Cardiac septum (tissue), 1 donor: ENCODE measurements around the gene CFD. TPM values are rescaled to one million over a fixed set of nuclear protein-coding genes. Genes with fewer than 3 reads are reported as not detected.

Experiments
- DNase-seq: peaks from one replicate; pipeline ENCODE4 v3.0.0-alpha.2; 2020; ENCODE audit warnings: low spot score
- intact Hi-C: fragments of 100-400 bp; cut with DNase I; formaldehyde crosslinking; loops from one replicate; pipeline ENCODE4 v1.14.0; 2022
- microRNA-seq: library from miRNA; unstranded; fragments of <30 nt; microRNA quantifications from one replicate; pipeline ENCODE4 v1.2.0, GENCODE V29; 2020
- total RNA-seq: library from RNA; stranded (reverse); fragmentation: NEBNext Ultra II Directional; extraction: Animal tissue kit (Norgen Biotek cat#: 25700); gene quantifications from one replicate; pipeline ENCODE4 v1.2.1, GENCODE V29; 2021
- donor health status: DM: no; HTN: no; CAD: no.

CFD gene
- total RNA-seq, 1 donor from 2014 or later = 31.0 TPM

DNA sequence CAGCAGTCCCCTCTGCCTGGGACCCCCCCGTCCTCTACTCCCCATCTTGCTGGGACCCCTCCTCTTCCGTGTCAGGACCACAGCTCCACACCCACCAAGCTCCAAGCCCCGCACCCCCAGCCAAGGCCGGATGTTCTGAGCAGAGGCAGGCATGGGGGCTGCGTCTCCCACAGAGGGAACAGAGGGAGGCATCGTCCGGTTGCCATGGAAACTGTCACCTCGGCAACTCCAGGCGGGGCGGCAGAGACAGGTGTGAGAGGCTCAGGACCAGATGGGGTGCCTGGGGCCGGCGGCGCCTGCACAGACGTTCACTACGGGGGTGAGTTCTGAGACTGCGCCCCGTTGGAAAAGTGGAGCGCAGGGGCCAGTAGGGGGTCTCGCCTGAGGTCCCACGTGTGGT is 39.2 kb downstream of the CFD start:
- DNase-seq = no peak
- intact Hi-C loops = no loop called here

DNA sequence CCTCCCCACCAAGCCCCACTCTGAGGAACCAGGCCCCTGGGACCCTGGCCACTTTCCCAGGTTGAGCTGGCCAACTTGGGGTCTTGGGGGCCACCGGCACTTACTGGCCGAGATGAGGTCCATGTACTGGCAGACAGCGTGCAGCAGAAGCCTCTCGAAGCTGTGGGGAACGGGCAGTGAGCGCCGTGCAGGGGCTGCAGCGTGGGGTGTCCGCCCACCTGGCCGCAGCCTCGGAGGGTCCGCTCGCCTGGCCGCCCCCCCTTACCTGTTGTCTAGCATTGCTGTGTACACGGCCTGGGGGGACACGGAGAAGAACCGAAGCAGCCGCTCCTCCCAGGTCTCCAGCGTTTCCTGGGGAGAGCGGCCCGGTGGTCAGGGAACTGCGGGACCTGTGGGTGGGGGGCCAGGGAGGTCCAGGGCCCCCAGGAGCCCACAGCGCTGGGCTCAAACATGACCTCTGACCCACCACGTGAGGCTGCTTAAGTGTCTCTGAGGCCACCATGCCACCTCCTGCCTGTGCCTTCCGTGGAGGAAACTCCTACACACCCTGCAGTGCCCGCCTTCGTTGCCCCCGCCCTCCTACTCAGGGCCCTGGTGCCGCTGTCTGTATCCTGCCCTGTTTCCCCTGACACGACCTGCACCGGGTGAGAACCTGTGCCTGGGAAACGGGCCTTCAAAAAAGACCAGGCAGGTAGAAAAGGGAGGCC is 40.0 kb downstream of the CFD start:
- intact Hi-C loops = no loop called here
- no peak for DNase-seq

DNA sequence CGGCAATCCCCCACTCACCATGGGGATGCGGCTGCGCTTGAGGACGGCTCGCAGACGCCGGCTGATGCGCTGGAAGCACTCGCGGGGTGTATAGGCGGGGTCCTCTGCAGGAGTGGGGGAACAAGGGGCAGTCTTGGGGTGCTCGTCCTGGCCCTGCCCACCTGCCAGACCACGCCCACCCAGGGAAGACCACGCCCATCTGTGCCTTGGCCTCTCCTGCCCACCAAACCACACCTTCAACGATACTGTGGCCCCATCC is 40.5 kb downstream of the CFD start:
- DNase-seq = no peak
- intact Hi-C loops = no loop called here

DNA sequence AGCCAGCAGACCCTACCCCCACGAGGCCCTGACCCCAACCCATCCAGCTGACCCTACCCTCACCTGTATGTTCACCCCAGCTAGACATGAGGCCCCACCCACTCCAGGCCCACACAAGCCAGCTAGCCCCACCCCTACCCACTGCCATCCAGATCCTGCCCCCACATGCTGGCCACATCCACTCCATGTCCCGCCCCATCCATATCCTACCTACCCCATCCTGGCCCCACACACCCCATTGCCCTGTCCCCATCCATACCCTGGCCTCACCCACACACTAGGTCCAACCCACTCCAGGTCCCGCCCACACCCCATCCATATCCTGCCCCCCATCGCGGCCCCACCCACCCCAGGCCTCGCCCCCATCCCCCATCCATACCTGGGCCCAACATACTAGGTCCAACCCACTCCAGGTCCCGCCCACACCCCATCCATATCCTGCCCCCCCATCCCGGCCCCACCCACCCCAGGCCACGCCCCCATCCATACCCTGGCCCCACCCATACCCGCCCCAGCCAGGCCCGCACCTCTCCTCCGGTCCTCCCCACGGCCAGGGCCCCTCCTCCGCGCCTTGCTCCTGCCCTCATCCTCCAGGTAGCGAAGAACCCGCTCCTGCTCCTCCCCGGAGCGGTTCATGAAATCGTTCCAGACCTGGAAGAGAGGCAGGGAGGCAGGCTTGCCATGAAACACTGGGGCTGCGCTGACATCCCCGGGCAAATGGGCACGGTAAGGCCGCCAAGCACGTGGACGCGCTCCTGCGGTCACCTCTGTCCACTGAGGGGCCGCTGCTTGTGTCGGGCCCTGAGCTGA is 41.0 kb downstream of the CFD start:
- intact Hi-C loops = no loop called here
- no peak for DNase-seq

DNA sequence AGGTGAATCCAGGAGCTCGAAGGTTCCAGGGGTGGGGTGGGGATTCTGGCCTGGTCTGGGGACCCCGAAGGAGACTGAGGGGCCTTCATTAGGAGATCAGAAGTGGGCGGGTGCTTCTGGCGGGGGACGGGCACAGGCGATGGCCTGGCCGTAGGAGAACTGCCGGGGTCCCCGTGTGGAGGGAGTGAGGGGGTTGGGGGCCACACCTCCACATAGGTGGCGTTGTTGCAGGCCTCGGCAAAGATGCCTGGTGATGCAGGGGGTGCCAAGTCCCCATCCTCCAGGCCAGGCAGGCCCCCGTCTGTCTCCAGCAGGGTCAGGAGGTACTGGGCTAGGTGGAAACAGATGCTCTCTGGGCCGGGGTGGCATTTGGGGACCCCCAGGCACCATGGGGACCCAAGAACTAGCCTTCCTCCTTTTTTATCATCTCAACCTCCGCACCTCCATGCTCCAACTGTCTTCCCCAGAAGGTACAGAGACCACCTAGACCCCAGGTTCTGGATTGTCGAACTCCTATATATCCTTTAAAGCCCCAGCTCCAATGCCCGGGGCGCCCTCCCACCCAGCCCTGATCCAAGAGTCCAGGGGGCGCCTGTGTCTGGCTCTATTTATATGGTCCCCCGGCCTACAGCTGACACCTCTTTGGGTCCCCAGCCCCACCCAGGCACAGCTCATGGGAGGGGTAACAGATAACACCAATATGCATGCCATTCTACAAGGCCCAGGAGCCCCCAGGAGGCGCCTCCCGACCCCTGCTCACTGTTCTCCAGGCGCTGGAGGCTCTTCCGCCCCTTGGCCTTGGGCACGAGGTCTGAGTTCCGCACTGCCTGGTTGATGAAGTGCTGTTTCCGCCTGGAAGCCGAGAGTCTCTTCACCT is 42.0 kb downstream of the CFD start:
- intact Hi-C loops = no loop called here
- DNase-seq = no peak

DNA sequence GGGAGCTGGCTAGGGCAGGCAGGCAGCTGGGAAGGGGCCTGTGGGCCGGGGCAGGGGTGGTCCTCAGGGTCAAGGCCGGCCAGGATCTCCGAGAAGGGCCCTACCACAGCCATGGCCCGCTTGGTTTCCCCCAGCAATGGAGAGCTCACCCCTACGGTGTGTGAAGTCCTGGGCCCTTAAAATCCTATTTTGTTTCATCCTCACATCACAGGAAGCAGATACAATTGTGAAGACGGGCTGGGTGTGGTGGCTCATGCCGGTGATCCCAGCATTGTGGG is 42.6 kb downstream of the CFD start:
- intact Hi-C loops = no loop called here
- DNase-seq = no peak

DNA sequence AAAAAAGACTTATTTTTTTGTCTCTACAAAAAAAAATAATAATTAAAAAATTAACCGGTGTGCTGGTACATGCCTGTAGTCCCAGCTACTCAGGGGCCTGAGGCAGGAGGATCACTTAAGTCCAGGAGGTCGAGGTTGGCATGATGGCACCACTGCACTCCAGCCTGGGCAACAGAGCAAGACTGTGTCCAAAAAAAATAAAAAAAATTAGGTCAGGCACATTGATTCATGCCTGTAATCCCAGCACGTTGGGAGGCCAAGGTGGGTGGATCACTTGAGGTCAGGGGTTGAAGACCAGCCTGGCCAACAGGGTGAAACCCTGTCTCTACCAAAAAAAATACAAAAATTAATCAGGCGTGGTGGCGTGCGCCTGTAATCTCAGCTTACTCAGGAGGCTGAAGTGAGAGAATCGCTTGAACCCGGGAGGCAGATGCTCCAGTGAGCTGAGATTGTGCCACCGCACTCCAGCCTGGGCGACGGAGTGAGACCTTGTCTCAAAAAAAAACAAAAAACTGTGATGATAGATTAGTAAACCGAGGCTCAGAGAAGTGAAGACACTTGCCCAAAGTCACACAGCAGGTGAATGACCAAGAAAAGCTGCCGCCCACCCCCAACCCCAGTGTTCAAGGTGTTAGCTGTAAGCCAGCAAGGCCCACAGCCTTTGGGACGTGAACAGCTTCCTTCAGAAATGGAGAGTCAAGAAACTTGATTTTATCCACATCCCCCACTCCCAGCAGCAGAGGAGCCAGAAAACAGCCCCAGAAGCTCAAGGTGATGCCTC is 43.2 kb downstream of the CFD start:
- DNase-seq = no peak
- intact Hi-C loops = no loop called here

DNA sequence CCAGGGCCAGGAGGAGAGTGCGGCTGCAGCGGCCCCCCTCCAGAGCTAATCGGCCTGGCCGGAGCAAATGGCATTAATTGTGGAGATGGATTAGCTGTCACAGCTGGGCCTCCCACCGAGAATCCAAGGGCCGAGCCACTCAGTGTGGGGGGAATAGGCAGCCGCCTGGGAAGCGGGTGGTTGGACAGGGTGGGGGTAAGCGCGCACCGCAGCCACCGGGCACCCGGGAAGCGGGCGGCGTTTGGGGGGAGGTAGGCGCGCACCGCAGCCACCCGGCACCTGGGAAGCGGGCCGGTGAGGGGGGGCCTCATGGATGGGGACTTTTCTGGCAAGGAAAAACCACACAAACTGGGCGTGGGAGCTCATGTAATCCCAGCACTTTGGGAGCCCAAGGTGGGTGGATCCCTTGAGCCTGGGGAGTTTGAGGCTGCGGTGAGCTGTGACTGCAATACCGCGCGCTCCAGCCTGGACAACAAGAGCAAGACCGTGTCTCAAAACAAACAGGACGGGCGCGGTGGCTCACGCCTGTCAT is 43.9 kb downstream of the CFD start:
- DNase-seq = no peak
- intact Hi-C loops = no loop called here

DNA sequence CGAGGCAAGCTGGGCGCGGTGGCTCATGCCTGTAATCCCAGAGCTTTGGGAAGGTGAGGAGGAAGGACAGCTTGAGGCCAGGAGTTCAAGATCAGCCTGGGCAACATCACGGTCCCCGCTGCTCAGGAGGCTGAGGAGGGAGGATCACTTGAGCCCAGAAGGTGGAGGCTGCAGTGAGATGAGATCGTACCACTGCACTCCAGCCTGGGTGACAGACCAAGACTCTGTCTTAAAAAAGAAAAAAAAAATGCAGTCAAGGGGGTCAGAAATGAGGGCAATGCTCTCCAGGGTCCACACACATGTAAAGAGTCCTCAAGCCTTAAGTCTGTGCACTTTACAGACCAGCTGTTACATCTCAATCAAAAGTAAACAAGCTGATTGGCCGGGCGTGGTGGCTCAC is 45.1 kb downstream of the CFD start:
- DNase-seq = no peak
- intact Hi-C loops = no loop called here

DNA sequence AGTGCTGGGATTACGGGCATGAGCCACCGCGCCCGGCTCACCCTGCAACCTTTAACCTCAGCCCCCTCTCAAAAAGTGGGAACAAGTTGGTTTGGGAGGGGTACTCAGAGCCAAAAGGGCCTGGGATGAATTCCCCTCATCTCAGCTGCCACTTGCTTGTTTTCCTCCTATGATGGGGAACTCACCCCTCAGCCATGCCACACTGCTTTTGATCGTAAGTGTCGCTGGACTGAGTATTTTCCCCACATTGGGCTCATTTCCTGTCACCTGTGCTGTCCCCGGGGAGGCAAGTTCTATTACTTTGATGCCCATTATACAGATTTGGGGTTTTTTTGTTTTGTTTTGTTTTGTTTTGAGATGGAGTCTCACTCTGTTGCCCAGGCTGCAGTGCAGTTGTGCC is 47.0 kb downstream of the CFD start:
- DNase-seq = no peak
- intact Hi-C loops = no loop called here

DNA sequence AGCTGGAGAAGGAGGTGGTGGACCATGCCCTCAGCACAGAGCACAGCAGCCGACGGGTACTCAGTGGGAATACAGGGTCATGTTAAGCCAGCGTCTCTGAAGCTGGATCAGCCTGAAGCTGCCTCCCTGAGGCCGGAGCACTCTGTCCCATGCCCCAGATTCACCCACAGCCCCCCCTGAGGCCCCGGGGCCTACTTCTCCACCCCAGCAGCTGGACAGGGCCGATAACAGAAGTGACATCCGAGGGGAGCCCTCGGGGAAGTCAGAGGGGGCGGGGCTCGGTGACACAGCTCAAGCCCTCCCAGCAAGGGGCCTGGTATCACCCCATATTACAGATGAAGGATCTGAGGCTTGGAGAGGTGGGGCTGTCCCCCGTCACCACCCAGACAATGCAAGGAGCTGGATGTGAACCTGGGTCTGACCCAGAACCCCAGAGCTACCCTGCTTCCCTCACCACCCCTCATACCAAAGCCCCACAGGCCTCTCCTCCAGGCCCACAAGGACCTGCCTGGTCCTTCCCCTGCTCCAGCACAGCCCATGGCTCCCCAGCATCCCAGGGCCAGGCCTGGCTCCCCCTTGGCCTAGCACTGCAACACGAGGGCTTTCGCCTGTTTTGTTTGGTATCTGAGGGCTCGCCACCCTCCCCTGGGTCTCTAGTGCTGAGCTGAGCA is 47.9 kb downstream of the CFD start:
- DNase-seq = peak; percentile 84
- intact Hi-C loops = no loop called here

DNA sequence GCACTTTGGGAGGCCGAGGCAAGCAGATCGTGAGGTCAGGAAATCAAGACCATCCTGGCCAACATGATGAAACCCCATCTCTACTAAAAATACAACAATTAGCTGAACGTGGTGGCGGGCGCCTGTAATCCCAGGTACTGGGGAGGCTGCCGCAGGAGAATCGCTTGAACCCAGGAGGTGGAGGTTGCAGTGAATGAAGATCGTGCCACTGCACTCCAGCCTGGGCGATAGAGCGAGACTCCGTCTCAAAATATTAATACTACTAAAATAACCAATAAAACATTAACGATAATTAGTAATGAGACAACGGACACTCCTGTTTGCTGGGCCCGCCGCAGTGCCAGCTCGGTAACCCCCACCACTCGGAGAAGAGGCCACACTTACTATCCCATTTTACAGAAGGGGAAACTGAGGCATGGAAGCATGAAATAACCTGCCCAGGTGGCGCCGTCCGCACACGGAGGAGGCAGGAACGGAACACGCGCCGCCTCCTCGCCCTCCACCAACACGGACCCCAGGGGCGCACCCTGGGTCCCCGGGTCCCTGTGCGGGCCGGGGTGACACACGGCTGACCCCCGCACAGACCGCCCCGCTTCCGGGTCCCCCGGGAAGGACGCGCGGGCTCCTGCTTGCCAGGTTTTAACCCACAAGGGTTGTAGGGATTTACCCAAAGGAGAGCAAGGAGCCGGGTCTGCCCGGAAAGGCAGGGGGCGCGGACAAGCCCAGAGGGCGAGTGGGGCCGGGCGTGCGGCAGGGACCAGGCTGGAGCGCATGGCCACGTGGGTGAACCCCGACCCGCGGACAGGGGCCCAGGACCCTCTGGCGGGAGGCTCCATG is 52.0 kb downstream of the CFD start:
- intact Hi-C loops = no loop called here

DNA sequence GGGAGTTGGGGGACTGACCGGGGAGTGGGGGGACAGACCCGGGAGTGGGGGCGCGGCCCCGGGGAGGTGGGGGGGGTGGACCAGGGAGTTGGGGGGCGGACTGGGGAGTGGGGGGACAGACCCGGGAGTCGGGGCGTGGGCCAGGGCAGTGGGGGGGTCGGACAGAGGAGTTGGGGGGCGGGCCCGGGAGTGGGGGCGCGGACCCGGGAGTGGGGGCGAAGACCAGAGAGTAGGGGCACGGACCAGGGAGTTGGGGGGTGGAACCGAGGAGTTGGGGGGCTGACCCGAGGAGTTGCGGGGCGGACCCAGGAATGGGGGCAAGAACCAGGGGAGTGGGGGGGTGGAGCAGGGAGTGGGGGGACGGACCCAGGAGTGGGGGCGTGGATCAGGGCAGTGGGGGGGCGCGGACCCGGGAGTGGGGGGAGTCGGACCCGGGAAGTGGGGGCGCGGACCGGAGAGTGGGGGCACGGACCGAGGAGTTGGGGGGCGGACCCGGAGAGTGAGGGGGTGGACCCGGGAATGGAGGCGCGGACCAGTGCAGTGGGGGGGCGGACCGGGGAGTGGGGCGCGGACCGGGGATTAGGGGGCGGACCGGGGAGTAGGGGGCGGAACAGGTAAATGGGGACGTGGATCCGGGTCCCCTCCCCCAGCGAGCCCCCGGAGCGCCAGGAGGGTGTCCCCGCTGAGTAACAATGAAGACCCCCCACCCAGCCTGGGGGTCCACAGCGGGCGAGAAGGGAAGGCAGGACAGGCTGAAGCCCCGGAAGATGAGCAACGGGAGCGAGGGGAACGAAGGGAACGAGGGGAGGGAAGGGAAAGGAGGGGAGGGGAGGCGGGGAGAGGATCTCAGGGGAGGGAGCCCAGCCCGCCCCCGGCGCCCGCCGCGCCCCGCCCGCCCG is 53.0 kb downstream of the CFD start:
- intact Hi-C loops = no loop called here
- no peak for DNase-seq

More for the DNA sequence above, 52.0 kb downstream of the CFD start:
- no peak for DNase-seq

Small RNA genes lying within 50 kb of the gene (microRNA-seq; reads per million reads assigned to microRNA genes)
- 1.3 reads per million for gene MIR3187

Other genes starting within 250 kb of the CFD start
- gene POLRMT, start 226.1 kb upstream of the CFD start, total RNA-seq = 37.3 TPM
- gene FGF22, start 219.8 kb upstream of the CFD start, total RNA-seq = not detected
- gene RNF126, start 196.4 kb upstream of the CFD start, total RNA-seq = 31.4 TPM
- gene FSTL3, start 183.3 kb upstream of the CFD start, total RNA-seq = 136 TPM
- gene PRSS57, start 164.2 kb upstream of the CFD start, total RNA-seq = not detected
- 18.9 TPM for gene PALM, start 150.7 kb upstream of the CFD start, total RNA-seq
- gene MISP, start 108.6 kb upstream of the CFD start, total RNA-seq = not detected
- 76.9 TPM for gene PTBP1, start 62.2 kb upstream of the CFD start, total RNA-seq
- gene PLPPR3, start 37.7 kb upstream of the CFD start, total RNA-seq = not detected
- gene AZU1, start 31.8 kb upstream of the CFD start, total RNA-seq = 1.1 TPM
- gene PRTN3, start 18.7 kb upstream of the CFD start, total RNA-seq = 0.62 TPM
- 0.54 TPM for gene ELANE, start 7.4 kb upstream of the CFD start, total RNA-seq
- gene MED16, start 33.5 kb downstream of the CFD start, total RNA-seq = 27.0 TPM
- gene RNU6-9, start 33.8 kb downstream of the CFD start, total RNA-seq = not detected
- 24.5 TPM for gene R3HDM4, start 53.6 kb downstream of the CFD start, total RNA-seq
- gene KISS1R, start 57.7 kb downstream of the CFD start, total RNA-seq = not detected
- gene ARID3A, start 66.4 kb downstream of the CFD start, total RNA-seq = 7.8 TPM
- gene WDR18, start 124.7 kb downstream of the CFD start, total RNA-seq = 17.6 TPM
- gene GRIN3B, start 140.8 kb downstream of the CFD start, total RNA-seq = not detected
- 125 TPM for gene TMEM259, start 161.5 kb downstream of the CFD start, total RNA-seq
- gene RNU6-2, start 161.9 kb downstream of the CFD start, total RNA-seq = not detected
- 44.8 TPM for gene CNN2, start 166.9 kb downstream of the CFD start, total RNA-seq
- gene ABCA7, start 180.4 kb downstream of the CFD start, total RNA-seq = 10.5 TPM
- gene ARHGAP45, start 207.5 kb downstream of the CFD start, total RNA-seq = 3.7 TPM
- gene POLR2E, start 235.7 kb downstream of the CFD start, total RNA-seq = 125 TPM
- gene GPX4, start 244.3 kb downstream of the CFD start, total RNA-seq = 243 TPM